Ascending aorta (tissue), 2 donors: ENCODE data around the gene NSUN2. TPM values are rescaled to one million over a fixed set of nuclear protein-coding genes. Genes with fewer than 3 reads are reported as not detected.

Experiments used
- DNase-seq, 2 donors: peaks; one replicate each; pipeline ENCODE4 v3.0.0-alpha.2; 2019; ENCODE audit warnings: low spot score in 2 of 2
- H3K27ac ChIP-seq, 2 donors: fragments of 200-600 bp; sonication (generic); one replicate each; pipeline ENCODE4 v1.5.1; 2016 to 2017; ENCODE audit warnings: mild to moderate bottlenecking in 1 of 2
- H3K27me3 ChIP-seq: fragments of 200-600 bp; sonication (generic); one replicate; pipeline ENCODE4 v1.5.1; 2017
- H3K36me3 ChIP-seq, 2 donors: fragments of 200-600 bp; sonication (generic); one replicate each; pipeline ENCODE4 v1.5.1; 2016
- H3K4me1 ChIP-seq, 2 donors: fragments of 200-600 bp; sonication (generic); one replicate each; pipeline ENCODE4 v1.5.1; 2016 to 2017; ENCODE audit warnings: mild to moderate bottlenecking in 1 of 2
- H3K4me3 ChIP-seq, 2 donors: fragments of 200-600 bp; sonication (generic); one replicate each; pipeline ENCODE4 v1.5.1; 2016 to 2017; ENCODE audit warnings: mild to moderate bottlenecking in 1 of 2
- H3K9me3 ChIP-seq, 2 donors: fragments of 200-600 bp; sonication (generic); one replicate each; pipeline ENCODE4 v1.5.1; 2016
- intact Hi-C: fragments of 100-400 bp; cut with DNase I; formaldehyde crosslinking; loops from one replicate; pipeline ENCODE4 v1.15.1; 2023
- total RNA-seq: library from RNA; depleted of rRNA; stranded (reverse); fragments of >200 nt; gene quantifications from one replicate; pipeline ENCODE4 v1.1.0, GENCODE V29; 2016
- TF ChIP-seq, protein P1 (sequence below), 3 experiments: fragments of 200-600 bp in 2 of 3; fragments of 450-650 bp in 1 of 3; sonication (generic) in 2 of 3; IDR thresholded peaks; one replicate each; pipeline ENCODE4 v1.5.1; 2016 to 2019; ENCODE audit warnings: antibody characterized with exemption in 3 of 3, mild to moderate bottlenecking in 1 of 3, moderate library complexity in 1 of 3

Gene NSUN2
- total RNA-seq, 1 donor from 2014 or later = 19.1 TPM

DNA sequence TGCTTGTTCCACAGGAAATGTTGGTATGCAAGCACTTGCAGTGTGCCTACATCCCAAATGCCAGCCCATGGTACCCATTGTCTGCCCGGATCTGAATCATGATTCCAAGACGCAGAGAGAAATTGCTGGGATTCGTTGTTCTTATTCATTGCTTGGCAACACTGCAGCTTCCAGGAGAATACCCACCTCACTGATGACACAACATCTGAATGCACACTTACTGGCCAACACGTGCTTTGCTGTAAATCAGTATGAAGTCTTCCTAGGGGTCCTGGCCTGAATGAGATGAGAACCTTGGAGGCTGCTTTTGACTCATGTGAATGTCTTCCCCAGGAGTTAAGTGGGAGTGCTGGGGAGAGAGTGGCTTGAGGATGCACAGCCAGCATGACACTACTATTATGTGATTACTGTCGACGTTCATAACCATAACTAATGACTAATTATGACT is 12.0 kb upstream of the NSUN2 start:
- H3K27ac ChIP-seq = no peak overlapping the region
- DNase-seq = no peak
- no peaks in the 10 kb centered on the region for H3K4me1 ChIP-seq
- no peaks in the 10 kb centered on the region for H3K9me3 ChIP-seq
- no peaks in the 10 kb centered on the region for H3K27me3 ChIP-seq
- H3K36me3 ChIP-seq = peaks cover 0 to 9% of the 10 kb centered on the region in 2 donors
- H3K4me3 ChIP-seq = no peak overlapping the region
- TF ChIP-seq, protein P1, sequence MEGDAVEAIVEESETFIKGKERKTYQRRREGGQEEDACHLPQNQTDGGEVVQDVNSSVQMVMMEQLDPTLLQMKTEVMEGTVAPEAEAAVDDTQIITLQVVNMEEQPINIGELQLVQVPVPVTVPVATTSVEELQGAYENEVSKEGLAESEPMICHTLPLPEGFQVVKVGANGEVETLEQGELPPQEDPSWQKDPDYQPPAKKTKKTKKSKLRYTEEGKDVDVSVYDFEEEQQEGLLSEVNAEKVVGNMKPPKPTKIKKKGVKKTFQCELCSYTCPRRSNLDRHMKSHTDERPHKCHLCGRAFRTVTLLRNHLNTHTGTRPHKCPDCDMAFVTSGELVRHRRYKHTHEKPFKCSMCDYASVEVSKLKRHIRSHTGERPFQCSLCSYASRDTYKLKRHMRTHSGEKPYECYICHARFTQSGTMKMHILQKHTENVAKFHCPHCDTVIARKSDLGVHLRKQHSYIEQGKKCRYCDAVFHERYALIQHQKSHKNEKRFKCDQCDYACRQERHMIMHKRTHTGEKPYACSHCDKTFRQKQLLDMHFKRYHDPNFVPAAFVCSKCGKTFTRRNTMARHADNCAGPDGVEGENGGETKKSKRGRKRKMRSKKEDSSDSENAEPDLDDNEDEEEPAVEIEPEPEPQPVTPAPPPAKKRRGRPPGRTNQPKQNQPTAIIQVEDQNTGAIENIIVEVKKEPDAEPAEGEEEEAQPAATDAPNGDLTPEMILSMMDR (IDR thresholded peaks at IDR 0.05) = no peak
- intact Hi-C loops = loop anchor here (5.0 kb wide), 1 partner anchor 32 kb away; no protein-coding TSS in a partner anchor

GRCh38 chr5:6642655-6643054 is 9.8 kb upstream of the NSUN2 start:
- intact Hi-C loops = loop anchor here (5.0 kb wide), 1 partner anchor 35 kb away; no protein-coding TSS in a partner anchor
- H3K36me3 ChIP-seq = peaks cover 0 to 9% of the 10 kb centered on the region in 2 donors
- DNase-seq = no peak
- no peaks in the 10 kb centered on the region for H3K27me3 ChIP-seq
- H3K9me3 ChIP-seq = no peaks in the 10 kb centered on the region
- no peak overlapping the region for H3K27ac ChIP-seq
- TF ChIP-seq, protein P1 (IDR thresholded peaks at IDR 0.05) = no peak
- H3K4me3 ChIP-seq = no peak overlapping the region
- no peaks in the 10 kb centered on the region for H3K4me1 ChIP-seq

DNA sequence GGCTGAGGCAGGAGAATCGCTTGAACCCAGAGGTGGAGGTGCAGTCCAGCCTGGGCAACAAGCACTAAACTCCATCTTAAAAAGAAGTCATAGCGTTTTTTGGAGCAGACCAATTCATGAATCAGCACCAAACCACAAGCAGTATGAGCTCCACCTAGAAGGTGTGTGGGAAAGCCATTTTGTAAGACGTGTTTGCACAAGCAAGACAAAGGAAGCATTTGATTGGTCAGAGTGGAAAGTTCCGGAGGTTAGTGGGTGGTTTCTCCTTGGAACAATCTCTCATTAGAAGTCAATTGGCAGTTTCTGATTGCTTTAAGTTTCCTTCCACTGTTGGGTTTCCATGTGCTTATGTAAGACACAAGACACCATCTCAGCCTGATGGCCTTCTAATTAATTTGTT is 5.4 kb upstream of the NSUN2 start:
- Histone ChIP-seq H3K9me3 (no peaks in the 10 kb centered on the region), H3K4me1 (peaks cover 0 to 3% of the 10 kb centered on the region in 2 donors), H3K27ac (no peak overlapping the region), H3K4me3 (no peak overlapping the region), H3K36me3 (no peaks in the 10 kb centered on the region), H3K27me3 (no peaks in the 10 kb centered on the region)
- TF ChIP-seq, protein P1 (IDR thresholded peaks at IDR 0.05) = no peak
- intact Hi-C loops = loop anchor here (10.0 kb wide), 1 partner anchor 757 kb away; the partner anchor contains the start of gene ADCY2
- DNase-seq = no peak

GRCh38 chr5:6637590-6637989 is 4.7 kb upstream of the NSUN2 start:
- Histone ChIP-seq H3K4me3 (no peak overlapping the region), H3K27me3 (no peaks in the 10 kb centered on the region), H3K27ac (no peak overlapping the region), H3K4me1 (peaks cover 0 to 3% of the 10 kb centered on the region in 2 donors), H3K36me3 (no peaks in the 10 kb centered on the region), H3K9me3 (no peaks in the 10 kb centered on the region)
- intact Hi-C loops = loop anchor here (10.0 kb wide), 1 partner anchor 757 kb away; the partner anchor contains the start of gene ADCY2
- DNase-seq = no peak
- TF ChIP-seq, protein P1 (IDR thresholded peaks at IDR 0.05) = no peak

- intact Hi-C loops = loop anchor here (10.0 kb wide), 1 partner anchor 758 kb away; the partner anchor contains the start of gene ADCY2
- Histone ChIP-seq H3K9me3 (no peaks in the 10 kb centered on the region), H3K4me1 (peaks cover 0 to 6% of the 10 kb centered on the region in 2 donors), H3K27ac (no peak overlapping the region), H3K27me3 (no peaks in the 10 kb centered on the region), H3K36me3 (no peaks in the 10 kb centered on the region), H3K4me3 (no peak overlapping the region)
- TF ChIP-seq, protein P1 (IDR thresholded peaks at IDR 0.05) = no peak
- no peak for DNase-seq
Measured at GRCh38 chr5:6637022-6637421, 4.2 kb upstream of the NSUN2 start.
